CD8-positive, alpha-beta memory T cell (primary cell): ENCODE data around the gene ADGRB3. TPM values are rescaled to one million over a fixed set of nuclear protein-coding genes. Genes with fewer than 3 reads are reported as not detected.
A peak's percentile ranks its signal among the peaks of the same experiment; 100 is the strongest.
"Not testable (repeated sequence)": the region's sequence is repeated elsewhere in the genome, so short reads cannot be mapped to it uniquely, and the experiment has no call there.

ENCODE experiments used
- CTCF ChIA-PET: fragments of 350-600 bp; sonication (Branson Sonifier 250); formaldehyde crosslinking; loops from one replicate; lab custom pipeline; 2021; ENCODE audit warnings: antibody characterized with exemption; lab: Charles Lee
- POLR2A ChIA-PET: fragments of 350-600 bp; sonication (Branson Sonifier 250); formaldehyde crosslinking; loops from one replicate; lab custom pipeline; 2021; ENCODE audit warnings: antibody characterized with exemption; lab: Charles Lee
- DNase-seq, 5 donors: peaks; one replicate each; pipeline versions ENCODE4 v3.0.0 to v3.0.0-alpha.2; 2020 to 2022; ENCODE audit warnings: mixed read lengths in 1 of 5
- H3K27ac ChIP-seq: one replicate; pipeline ENCODE4 v1.7.0; 2013; ENCODE audit warnings: low read depth, mild to moderate bottlenecking, low read length, moderate library complexity
- H3K27me3 ChIP-seq: 2 replicates; pipeline ENCODE4 v1.7.0; 2013; ENCODE audit warnings: low read length, mild to moderate bottlenecking; ENCODE audit not compliant: insufficient read depth, poor library complexity, severe bottlenecking
- H3K36me3 ChIP-seq: 2 replicates; pipeline ENCODE4 v1.7.0; 2013; ENCODE audit warnings: mild to moderate bottlenecking, low read length, moderate library complexity; ENCODE audit not compliant: insufficient read depth
- H3K4me1 ChIP-seq: 2 replicates; pipeline ENCODE4 v1.7.0; 2013; ENCODE audit warnings: mild to moderate bottlenecking, low read length, moderate library complexity; ENCODE audit not compliant: insufficient read depth
- H3K4me3 ChIP-seq: 2 replicates; pipeline ENCODE4 v1.7.0; 2013; ENCODE audit warnings: mild to moderate bottlenecking, low read length
- H3K9me3 ChIP-seq: 2 replicates; pipeline ENCODE4 v1.7.0; 2013; ENCODE audit warnings: mild to moderate bottlenecking, low read length
- H3K27ac Mint-ChIP-seq, 8 donors: one replicate each; pipeline ENCODE4 v1.8.0; 2020 to 2021; ENCODE audit warnings: mixed read lengths in 8 of 8, mild to moderate bottlenecking in 6 of 8, inconsistent platforms in 3 of 8, moderate library complexity in 3 of 8
- H3K27me3 Mint-ChIP-seq, 2 donors: one replicate each; pipeline ENCODE4 v1.8.0; 2020 to 2021; ENCODE audit warnings: mixed read lengths in 2 of 2, mild to moderate bottlenecking in 1 of 2, moderate library complexity in 1 of 2
- H3K36me3 Mint-ChIP-seq, 3 donors: one replicate each; pipeline ENCODE4 v1.8.0; 2020 to 2021; ENCODE audit warnings: mixed read lengths in 3 of 3, inconsistent platforms in 1 of 3, mild to moderate bottlenecking in 1 of 3
- H3K4me1 Mint-ChIP-seq, 3 donors: one replicate each; pipeline ENCODE4 v1.8.0; 2020 to 2021; ENCODE audit warnings: mixed read lengths in 3 of 3, inconsistent platforms in 1 of 3, mild to moderate bottlenecking in 1 of 3
- H3K4me3 Mint-ChIP-seq, 7 donors: one replicate each; pipeline ENCODE4 v1.8.0; 2020 to 2021; ENCODE audit warnings: mixed read lengths in 7 of 7, mild to moderate bottlenecking in 6 of 7, moderate library complexity in 4 of 7, inconsistent platforms in 2 of 7
- H3K9me3 Mint-ChIP-seq, 5 donors: one replicate each; pipeline ENCODE4 v1.8.0; 2020 to 2022; ENCODE audit warnings: mixed read lengths in 5 of 5, mild to moderate bottlenecking in 3 of 5, moderate library complexity in 2 of 5, inconsistent platforms in 1 of 5
- polyA plus RNA-seq: library from polyadenylated mRNA; unstranded; fragments of 300-500 nt; fragmentation: Illumina TruSeq; gene quantifications from one replicate; pipeline ENCODE4 v1.2.3, GENCODE V29; 2021
- total RNA-seq, 2 experiments: library from RNA; stranded (reverse); gene quantifications; one replicate each; pipeline ENCODE4 v1.2.3, GENCODE V29; 2021

The ADGRB3 gene
- total and polyA plus RNA-seq, 3 experiments from 2014 or later: not detected

- no peak overlapping the region for H3K4me3 Mint-ChIP-seq
- no peaks in the 10 kb centered on the region for H3K27me3 Mint-ChIP-seq
- Histone ChIP-seq H3K27ac (no peak overlapping the region), H3K9me3 (no peaks in the 10 kb centered on the region), H3K4me3 (no peak overlapping the region), H3K36me3 (no peaks in the 10 kb centered on the region), H3K27me3 (no peaks in the 10 kb centered on the region), H3K4me1 (no peaks in the 10 kb centered on the region)
- peaks cover 0 to 8% (median 0%) of the 10 kb centered on the region in 5 donors for H3K9me3 Mint-ChIP-seq
- H3K36me3 Mint-ChIP-seq: no peaks in the 10 kb centered on the region
- peak in 2 of 5 donors; percentile 1 to 23 for DNase-seq
- ChIA-PET CTCF (no interaction called here), POLR2A (no interaction called here)
- H3K4me1 Mint-ChIP-seq: peaks cover 1 to 12% (median 3%) of the 10 kb centered on the region in 3 donors
- H3K27ac Mint-ChIP-seq: no peak overlapping the region
Observed at GRCh38 chr6:68967549-68968300, 332.6 kb downstream of the ADGRB3 start.

GRCh38 chr6:68968301-68968649, 333.2 kb downstream of the ADGRB3 start:
- no peaks in the 10 kb centered on the region for H3K27me3 Mint-ChIP-seq
- DNase-seq: no peak
- no peak overlapping the region for H3K27ac Mint-ChIP-seq
- H3K36me3 Mint-ChIP-seq: no peaks in the 10 kb centered on the region
- peaks cover 1 to 12% (median 3%) of the 10 kb centered on the region in 3 donors for H3K4me1 Mint-ChIP-seq
- H3K4me1 ChIP-seq: no peaks in the 10 kb centered on the region
- CTCF ChIA-PET: no interaction called here
- no peaks in the 10 kb centered on the region for H3K9me3 ChIP-seq
- no peak overlapping the region for H3K4me3 ChIP-seq
- POLR2A ChIA-PET: no interaction called here
- no peaks in the 10 kb centered on the region for H3K27me3 ChIP-seq
- peaks cover 0 to 8% (median 0%) of the 10 kb centered on the region in 5 donors for H3K9me3 Mint-ChIP-seq
- H3K4me3 Mint-ChIP-seq: no peak overlapping the region
- H3K27ac ChIP-seq: no peak overlapping the region
- H3K36me3 ChIP-seq: no peaks in the 10 kb centered on the region

- no peaks in the 10 kb centered on the region for H3K36me3 ChIP-seq
Observed at GRCh38 chr6:68973066-68973465, 338.0 kb downstream of the ADGRB3 start.

GRCh38 chr6:68975064-68975463, 340.0 kb downstream of the ADGRB3 start:
- Mint-ChIP-seq H3K27ac (no peak overlapping the region), H3K4me3 (no peak overlapping the region), H3K9me3 (peaks cover 0 to 3% (median 0%) of the 10 kb centered on the region in 5 donors), H3K27me3 (no peaks in the 10 kb centered on the region), H3K4me1 (no peaks in the 10 kb centered on the region), H3K36me3 (no peaks in the 10 kb centered on the region)
- CTCF ChIA-PET: no interaction called here
- no peak overlapping the region for H3K27ac ChIP-seq
- no peaks in the 10 kb centered on the region for H3K9me3 ChIP-seq
- H3K4me3 ChIP-seq: no peak overlapping the region
- POLR2A ChIA-PET: no interaction called here
- H3K36me3 ChIP-seq: no peaks in the 10 kb centered on the region
- H3K4me1 ChIP-seq: no peaks in the 10 kb centered on the region
- H3K27me3 ChIP-seq: no peaks in the 10 kb centered on the region
- no peak for DNase-seq

More at GRCh38 chr6:68973066-68973465, 338.0 kb downstream of the ADGRB3 start:
- H3K27ac Mint-ChIP-seq: no peak overlapping the region
- H3K27me3 Mint-ChIP-seq: no peaks in the 10 kb centered on the region
- H3K4me1 Mint-ChIP-seq: peaks cover 0 to 3% (median 1%) of the 10 kb centered on the region in 3 donors
- Histone ChIP-seq H3K9me3 (no peaks in the 10 kb centered on the region), H3K4me1 (no peaks in the 10 kb centered on the region), H3K27ac (no peak overlapping the region), H3K27me3 (no peaks in the 10 kb centered on the region), H3K4me3 (no peak overlapping the region)
- peaks cover 0 to 8% (median 0%) of the 10 kb centered on the region in 5 donors for H3K9me3 Mint-ChIP-seq
- CTCF ChIA-PET: no interaction called here
- H3K4me3 Mint-ChIP-seq: no peak overlapping the region
- POLR2A ChIA-PET: no interaction called here
- DNase-seq: no peak
- no peaks in the 10 kb centered on the region for H3K36me3 Mint-ChIP-seq

GRCh38 chr6:68975816-68976215, 340.7 kb downstream of the ADGRB3 start:
- no peak overlapping the region for H3K4me3 Mint-ChIP-seq
- DNase-seq: no peak
- H3K27ac Mint-ChIP-seq: no peak overlapping the region
- no peaks in the 10 kb centered on the region for H3K36me3 Mint-ChIP-seq
- Histone ChIP-seq H3K9me3 (no peaks in the 10 kb centered on the region), H3K4me1 (no peaks in the 10 kb centered on the region), H3K4me3 (no peak overlapping the region), H3K36me3 (no peaks in the 10 kb centered on the region), H3K27me3 (no peaks in the 10 kb centered on the region), H3K27ac (no peak overlapping the region)
- no peaks in the 10 kb centered on the region for H3K4me1 Mint-ChIP-seq
- H3K9me3 Mint-ChIP-seq: peaks cover 0 to 3% (median 0%) of the 10 kb centered on the region in 5 donors
- no peaks in the 10 kb centered on the region for H3K27me3 Mint-ChIP-seq
- ChIA-PET POLR2A (no interaction called here), CTCF (no interaction called here)

GRCh38 chr6:68976260-68976659, 341.2 kb downstream of the ADGRB3 start:
- no peaks in the 10 kb centered on the region for H3K4me1 Mint-ChIP-seq
- H3K4me1 ChIP-seq: no peaks in the 10 kb centered on the region
- H3K27ac Mint-ChIP-seq: no peak overlapping the region
- H3K9me3 Mint-ChIP-seq: peaks cover 0 to 2% (median 0%) of the 10 kb centered on the region in 5 donors
- H3K9me3 ChIP-seq: no peaks in the 10 kb centered on the region
- no peaks in the 10 kb centered on the region for H3K36me3 ChIP-seq
- H3K36me3 Mint-ChIP-seq: no peaks in the 10 kb centered on the region
- H3K4me3 Mint-ChIP-seq: no peak overlapping the region
- no peaks in the 10 kb centered on the region for H3K27me3 ChIP-seq
- H3K27ac ChIP-seq: no peak overlapping the region
- H3K27me3 Mint-ChIP-seq: no peaks in the 10 kb centered on the region
- ChIA-PET CTCF (no interaction called here), POLR2A (no interaction called here)
- no peak overlapping the region for H3K4me3 ChIP-seq
- DNase-seq: no peak

GRCh38 chr6:68978411-68978810, 343.3 kb downstream of the ADGRB3 start:
- CTCF ChIA-PET: no interaction called here
- Histone ChIP-seq H3K9me3 (no peaks in the 10 kb centered on the region), H3K4me3 (no peak overlapping the region), H3K27ac (no peak overlapping the region), H3K4me1 (no peaks in the 10 kb centered on the region), H3K27me3 (no peaks in the 10 kb centered on the region), H3K36me3 (no peaks in the 10 kb centered on the region)
- H3K27ac Mint-ChIP-seq: no peak overlapping the region
- H3K4me1 Mint-ChIP-seq: no peaks in the 10 kb centered on the region
- H3K9me3 Mint-ChIP-seq: peaks cover 0 to 2% (median 0%) of the 10 kb centered on the region in 5 donors
- no peaks in the 10 kb centered on the region for H3K36me3 Mint-ChIP-seq
- no peak for DNase-seq
- H3K27me3 Mint-ChIP-seq: no peaks in the 10 kb centered on the region
- POLR2A ChIA-PET: no interaction called here
- no peak overlapping the region for H3K4me3 Mint-ChIP-seq

- H3K9me3 ChIP-seq, H3K27ac Mint-ChIP-seq, H3K9me3 Mint-ChIP-seq, H3K36me3 ChIP-seq, CTCF ChIA-PET, H3K4me1 Mint-ChIP-seq, H3K4me1 ChIP-seq, H3K27me3 Mint-ChIP-seq, H3K27me3 ChIP-seq, H3K4me3 ChIP-seq, POLR2A ChIA-PET, H3K27ac ChIP-seq, H3K4me3 Mint-ChIP-seq, DNase-seq, H3K36me3 Mint-ChIP-seq: not testable (repeated sequence)
Observed at GRCh38 chr6:68981668-68982067, 346.6 kb downstream of the ADGRB3 start.
